Upper lobe of left lung (tissue), 4 donors: ENCODE results near the gene TMEM161A.

Source experiments
- CTCF ChIP-seq, 6 experiments: fragments of 450-650 bp in 4 of 6; fragments of 200-600 bp in 2 of 6; sonication (generic) in 2 of 6; IDR thresholded peaks; one replicate each; pipeline ENCODE4 v1.5.1; 2016 to 2019; ENCODE audit warnings: antibody characterized with exemption in 6 of 6
- EP300 ChIP-seq, 4 donors: sonication (generic); formaldehyde crosslinking; IDR thresholded peaks; one replicate each; pipeline ENCODE4 v1.5.1; 2017; ENCODE audit warnings: antibody characterized with exemption in 4 of 4, control low read depth in 2 of 4
- POLR2A ChIP-seq, 4 donors: fragments of 450-650 bp; IDR thresholded peaks; one replicate each; pipeline ENCODE4 v1.5.1; 2016 to 2017; ENCODE audit warnings: antibody characterized with exemption in 4 of 4, mild to moderate bottlenecking in 2 of 4

DNA sequence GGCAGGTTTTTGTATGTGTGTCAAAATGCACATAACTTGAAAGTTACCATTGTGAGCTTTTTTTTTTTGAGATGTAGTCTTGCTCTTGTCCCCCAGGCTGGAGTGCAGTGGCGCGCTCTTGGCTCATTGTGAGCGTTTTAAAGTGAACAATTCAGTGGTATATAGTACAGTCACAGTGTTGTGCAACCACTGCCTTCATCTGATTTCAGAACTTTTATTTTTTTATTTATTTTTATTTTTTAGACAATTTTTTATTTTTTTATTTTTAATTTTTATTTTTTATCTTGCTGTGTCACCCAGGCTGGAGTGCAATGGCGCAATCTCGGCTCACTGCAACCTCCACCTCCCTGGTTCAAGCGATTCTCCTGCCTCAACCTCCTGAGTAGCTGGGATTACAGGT, 59.5 kb downstream of the TMEM161A start:
- TF ChIP-seq CTCF (IDR thresholded peaks at IDR 0.05) (no peak), EP300 (IDR thresholded peaks at IDR 0.05) (no peak), POLR2A (IDR thresholded peaks at IDR 0.05) (no peak)
